SK-MEL-5 (cell line): ENCODE results near the gene LAPTM5. TPM values are rescaled to one million over a fixed set of nuclear protein-coding genes. Genes with fewer than 3 reads are reported as not detected.
A peak's percentile ranks its signal among the peaks of the same experiment; 100 is the strongest.

Experiments
- DNase-seq: peaks from one replicate; pipeline ENCODE4 v3.0.0-alpha.2; 2016; ENCODE audit warnings: low read depth, low spot score
- in situ Hi-C: cut with HindIII; loops from 2 replicates; pipeline ENCODE4 v1.10.0; 2016; ENCODE audit warnings: low sequenced_read_pairs, high pct_unique_total_duplicates, low pct_unique_long_range_greater_than_20kb
- total RNA-seq: library from RNA; depleted of rRNA; stranded (reverse); fragments of >200 nt; shearing (Covaris generic); gene quantifications from 2 replicates; pipeline ENCODE4 v1.2.3, GENCODE V29; 2014

LAPTM5 gene
- total RNA-seq, 1 experiment from 2014 or later, result 0.05 TPM

DNA sequence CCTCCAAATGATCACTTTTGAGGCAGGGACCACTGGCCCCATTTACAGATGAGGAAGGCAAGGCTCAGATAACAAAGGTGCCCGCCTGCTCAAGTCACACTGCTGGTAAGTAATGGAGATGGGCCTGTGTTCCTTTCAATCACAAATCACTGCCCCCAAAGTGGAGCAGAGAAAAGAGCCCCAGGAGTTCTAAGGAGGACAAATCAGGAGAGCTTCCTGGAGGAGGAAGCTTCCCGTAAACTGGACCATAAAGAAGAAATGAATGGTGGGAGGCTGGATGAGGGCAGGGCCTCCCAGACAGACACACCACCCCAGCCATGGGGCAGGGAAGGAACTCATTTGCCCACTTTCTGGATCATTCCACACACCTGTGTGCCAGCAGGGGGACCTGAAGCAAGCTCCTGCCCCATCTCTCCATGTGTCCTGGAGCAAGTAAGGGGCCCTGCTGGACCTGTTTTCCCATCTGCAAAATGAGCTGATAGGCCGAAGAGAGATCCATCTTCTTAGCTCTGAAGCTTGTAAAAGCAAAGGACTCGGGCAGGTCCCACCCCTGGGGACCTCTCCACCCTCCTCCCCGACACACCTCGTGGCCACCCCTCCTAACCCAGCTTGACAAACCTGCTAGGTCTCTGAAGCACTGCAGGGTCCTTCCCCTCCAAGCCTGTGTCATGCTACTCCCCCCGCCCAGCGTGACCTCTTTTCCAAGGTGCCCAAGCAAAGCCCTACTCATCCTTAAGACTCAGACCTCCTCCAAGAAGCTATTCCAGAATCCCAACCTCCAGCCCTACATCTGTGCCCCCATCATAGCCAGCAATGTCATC lies 5.5 kb downstream of the LAPTM5 start:
- no peak for DNase-seq
- in situ Hi-C loops, result no loop called here

GRCh38 chr1:30750731-30751291 lies 6.8 kb downstream of the LAPTM5 start:
- in situ Hi-C loops, result no loop called here
- DNase-seq, result no peak

DNA sequence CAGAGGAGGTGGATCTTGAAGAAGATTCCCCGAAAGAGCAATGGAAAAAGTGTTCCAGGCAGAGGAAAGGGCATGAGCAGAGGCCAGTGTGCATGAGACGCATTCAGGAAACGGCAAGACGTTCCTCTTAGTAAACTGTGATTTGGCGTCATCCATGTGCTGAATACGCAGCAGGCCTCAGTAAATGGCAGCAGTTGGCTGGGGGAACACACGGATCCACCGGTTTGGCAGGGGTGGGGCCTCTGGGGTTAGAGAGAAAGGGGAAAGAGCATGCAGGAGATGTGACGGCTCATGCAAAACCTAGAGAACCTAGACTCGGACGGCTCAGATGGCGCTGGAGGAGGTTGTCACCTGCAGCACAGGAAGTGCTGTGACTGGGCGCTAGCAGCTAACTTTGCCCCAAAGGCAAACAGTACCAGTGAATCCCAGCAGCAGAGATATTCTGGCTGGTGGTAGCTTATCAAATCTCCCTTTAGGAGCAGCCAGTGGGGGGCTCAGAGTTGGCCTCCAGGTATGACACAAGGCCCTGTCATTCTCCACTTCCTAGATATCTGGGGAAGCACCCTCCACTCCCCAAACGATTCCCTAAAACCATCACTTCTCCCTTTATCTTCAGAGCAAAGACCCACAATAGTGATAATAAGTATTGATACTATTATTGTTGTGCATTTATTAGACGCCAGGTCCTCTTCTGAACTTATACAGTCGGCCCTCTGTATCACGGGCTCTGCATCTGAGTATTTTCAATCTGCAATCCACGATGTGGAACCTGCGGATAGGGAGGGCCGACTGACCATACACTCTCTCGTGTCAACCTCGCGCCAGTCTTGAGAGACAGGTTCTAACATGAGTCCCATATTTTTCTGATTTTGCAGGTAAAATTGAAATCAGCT lies 7.6 kb downstream of the LAPTM5 start:
- in situ Hi-C loops, result no loop called here
- DNase-seq, result no peak

- in situ Hi-C loops, result no loop called here
- DNase-seq, result peak; percentile 8
Observed at GRCh38 chr1:30748699-30749401, 8.7 kb downstream of the LAPTM5 start.

DNA sequence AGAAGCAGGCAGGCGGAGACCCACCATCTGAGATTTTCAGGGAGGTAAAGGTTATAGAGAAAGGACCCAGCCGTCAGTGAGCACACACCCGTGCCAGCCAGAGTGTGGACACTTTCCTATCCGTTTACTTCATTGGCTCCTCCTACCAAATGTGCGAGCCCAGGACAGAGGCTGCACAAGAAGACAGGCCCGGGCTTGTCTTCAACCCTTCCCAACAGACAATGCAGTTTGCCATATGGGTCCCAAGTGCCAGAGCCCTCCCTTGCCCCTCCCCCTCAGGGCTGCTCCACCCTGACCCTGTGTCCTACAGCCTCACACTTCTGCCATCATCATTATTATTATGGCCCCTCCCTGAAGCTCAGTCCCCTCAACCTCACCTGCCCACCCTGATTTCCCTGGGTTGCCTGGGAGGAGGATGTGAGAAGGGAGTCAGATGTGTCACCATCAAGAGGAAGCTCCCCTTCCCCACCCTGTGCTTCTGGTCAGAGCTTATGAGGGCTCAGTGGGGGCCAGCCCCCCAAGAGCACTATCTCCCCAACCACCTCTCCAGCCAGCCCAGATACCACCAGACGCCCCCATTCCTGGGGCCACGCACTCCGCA lies 9.4 kb downstream of the LAPTM5 start:
- in situ Hi-C loops, result no loop called here
- no peak for DNase-seq

GRCh38 chr1:30747033-30748008 lies 10.3 kb downstream of the LAPTM5 start:
- in situ Hi-C loops, result no loop called here
- no peak for DNase-seq

DNA sequence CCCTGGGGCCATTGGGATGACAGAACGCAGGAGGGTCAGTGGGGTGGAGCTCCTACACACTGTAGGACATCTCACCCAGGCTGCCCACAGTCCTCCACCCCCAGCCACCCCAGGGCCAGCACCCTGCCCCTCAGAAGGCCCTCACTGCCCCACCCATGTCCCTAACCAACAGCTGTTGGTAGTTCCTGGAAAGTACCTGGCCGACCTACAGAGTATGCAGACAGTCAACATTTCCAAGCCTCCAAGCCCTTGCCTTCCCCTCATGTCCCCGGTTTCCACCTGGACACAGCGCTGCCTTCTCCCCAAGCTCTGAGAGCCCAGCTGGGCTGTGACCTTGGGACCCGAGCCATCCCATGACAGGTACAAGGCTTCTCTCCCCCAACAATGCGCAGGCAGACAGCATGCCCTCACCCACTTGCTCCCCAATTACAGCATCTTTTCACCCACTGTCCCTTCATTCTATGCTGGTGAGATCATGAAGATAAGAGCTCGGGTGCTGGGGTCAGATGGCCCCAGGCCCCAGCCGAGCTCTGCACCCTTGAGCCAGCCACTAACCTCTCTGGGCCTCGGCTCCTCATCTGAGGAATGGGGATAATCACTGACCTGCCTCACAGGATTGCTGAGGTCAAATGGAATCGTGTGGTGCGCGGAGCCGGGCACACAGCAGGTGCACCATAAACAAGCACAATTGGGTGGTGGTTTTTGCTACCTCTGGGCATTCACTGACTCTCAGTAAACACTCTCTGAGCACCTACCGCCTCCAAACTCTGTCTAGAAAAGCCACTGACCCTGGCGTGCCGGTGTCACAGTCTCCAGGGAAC lies 11.2 kb downstream of the LAPTM5 start:
- no peak for DNase-seq
- in situ Hi-C loops, result no loop called here

DNA sequence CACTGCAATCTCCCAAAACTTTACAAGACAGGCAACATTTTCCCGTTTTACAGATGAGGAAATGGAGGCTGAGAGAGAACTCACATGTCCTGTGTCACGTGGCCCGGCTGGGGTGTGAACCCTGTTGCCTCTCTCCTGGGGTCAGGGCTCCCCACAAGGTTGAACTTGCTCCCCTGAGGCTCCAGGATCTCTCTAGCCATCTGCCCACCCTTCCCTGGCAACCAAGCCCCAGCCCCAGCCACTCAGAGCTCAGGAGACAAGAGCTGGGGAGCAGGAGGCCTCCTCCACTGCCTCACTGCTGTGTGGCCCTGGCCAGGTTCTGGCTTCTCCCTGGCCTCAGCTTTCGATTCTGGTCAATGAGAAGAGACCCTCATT lies 11.8 kb downstream of the LAPTM5 start:
- in situ Hi-C loops, result no loop called here
- no peak for DNase-seq

GRCh38 chr1:30745156-30745833 lies 12.3 kb downstream of the LAPTM5 start:
- in situ Hi-C loops, result no loop called here

DNA sequence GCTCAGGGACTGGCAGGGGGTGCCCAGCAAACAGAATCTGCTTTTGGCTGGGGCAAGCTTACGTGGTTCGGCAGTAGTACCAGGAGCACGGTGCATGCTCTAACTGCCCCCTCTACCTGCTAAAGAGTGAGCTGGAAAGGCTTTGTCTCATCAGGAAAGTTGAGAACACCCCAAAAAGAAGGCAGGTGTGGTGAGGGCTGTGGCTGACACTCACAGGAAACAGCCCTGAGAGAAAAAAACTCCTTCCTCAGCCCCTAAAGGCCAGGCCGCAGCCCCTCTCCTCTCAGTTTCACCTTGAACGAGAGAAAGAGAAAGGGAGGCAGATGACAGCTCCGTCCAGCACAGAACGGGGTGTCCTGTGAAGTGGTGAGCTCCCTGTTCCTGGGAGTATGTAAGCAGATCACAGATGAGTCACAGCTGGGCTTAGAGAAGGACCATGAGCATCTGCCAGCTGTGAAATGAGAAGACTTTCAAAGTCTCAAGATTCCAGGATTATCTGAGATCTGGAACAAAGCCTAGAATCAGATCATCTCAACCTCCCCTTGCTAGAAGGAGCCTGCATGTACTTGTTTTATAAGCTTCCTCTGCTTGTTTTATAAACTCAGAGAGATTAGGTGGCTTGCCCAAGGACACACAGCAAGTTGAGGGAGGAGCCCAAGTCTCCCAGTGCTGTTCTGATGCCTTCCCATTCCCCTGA lies 13.4 kb downstream of the LAPTM5 start:
- in situ Hi-C loops, result no loop called here
- no peak for DNase-seq

More at GRCh38 chr1:30745156-30745833, 12.3 kb downstream of the LAPTM5 start:
- no peak for DNase-seq

GRCh38 chr1:30743584-30744059 lies 14.0 kb downstream of the LAPTM5 start:
- DNase-seq, result peak; percentile 17
- in situ Hi-C loops, result no loop called here

GRCh38 chr1:30742963-30743559 lies 14.5 kb downstream of the LAPTM5 start:
- DNase-seq, result no peak
- in situ Hi-C loops, result no loop called here

- in situ Hi-C loops, result no loop called here
- DNase-seq, result no peak
Observed at GRCh38 chr1:30742300-30742962, 15.1 kb downstream of the LAPTM5 start.
